ENCODE results near the gene SWAP70.

- TF ChIP-seq CTCF (IDR thresholded peaks at IDR 0.05; ENCODE audit: control extremely low read depth in 1 of 3, insufficient read depth in 1 of 3, low read depth in 1 of 3, low read length in 3 of 3) (no peak), POLR2A (IDR thresholded peaks at IDR 0.05; ENCODE audit: control extremely low read depth in 1 of 2, low read depth in 2 of 2, low read length in 2 of 2) (no peak), TAF1 (IDR thresholded peaks at IDR 0.05; ENCODE audit: low read depth, low read length) (no peak), SUZ12 (IDR thresholded peaks at IDR 0.05; ENCODE audit: low read length) (no peak), ZNF274 (IDR thresholded peaks at IDR 0.05; ENCODE audit: borderline replicate concordance, extremely low read depth, low read length) (no peak), HDAC6 (IDR thresholded peaks at IDR 0.05; ENCODE audit: low read depth, low read length) (no peak), RBBP5 (IDR thresholded peaks at IDR 0.05; ENCODE audit: borderline replicate concordance, low read depth, low read length) (no peak), POLR2AphosphoS5 (IDR thresholded peaks at IDR 0.05; ENCODE audit: low read depth, low read length) (no peak), YY1 (IDR thresholded peaks at IDR 0.05; ENCODE audit: low read depth, low read length) (no peak), MAX (IDR thresholded peaks at IDR 0.05) (no peak), SAP30 (IDR thresholded peaks at IDR 0.05; ENCODE audit: insufficient read depth, insufficient replicate concordance, low read length) (no peak), TBP (IDR thresholded peaks at IDR 0.05; ENCODE audit: low read depth, low read length) (no peak), CBX5 (IDR thresholded peaks at IDR 0.05; ENCODE audit: low read depth, low read length) (no peak), KDM5A (IDR thresholded peaks at IDR 0.05; ENCODE audit: low read length) (no peak)
Observed at GRCh38 chr11:9741260-9741659, 77.4 kb downstream of the SWAP70 start.
